ENCODE results near the gene STK32C.

- TF ChIP-seq POLR2A (IDR thresholded peaks at IDR 0.05) (no peak), EP300 (IDR thresholded peaks at IDR 0.05) (no peak), CTCF (IDR thresholded peaks at IDR 0.05) (no peak)
These were observed 75.5 kb downstream of the STK32C start for GRCh38 chr10:132232023-132232951.

Measured in tibial nerve (tissue), 4 donors.